Thyroid gland (tissue), 4 donors: Measurements from ENCODE around the gene CLEC4G.

Source experiments
- POLR2A ChIP-seq, 2 donors: fragments of 450-650 bp; IDR thresholded peaks; one replicate each; pipeline ENCODE4 v1.6.1; 2017; ENCODE audit warnings: antibody characterized with exemption in 2 of 2, mild to moderate bottlenecking in 2 of 2, moderate library complexity in 1 of 2
- TF ChIP-seq, protein P1 (sequence below), 6 experiments: fragments of 200-600 bp in 3 of 6; fragments of 450-650 bp in 3 of 6; sonication (generic) in 3 of 6; IDR thresholded peaks; one replicate each; pipeline ENCODE4 v1.5.1; 2016 to 2019; ENCODE audit warnings: antibody characterized with exemption in 6 of 6, mild to moderate bottlenecking in 2 of 6, inconsistent platforms in 1 of 6, moderate library complexity in 1 of 6

DNA sequence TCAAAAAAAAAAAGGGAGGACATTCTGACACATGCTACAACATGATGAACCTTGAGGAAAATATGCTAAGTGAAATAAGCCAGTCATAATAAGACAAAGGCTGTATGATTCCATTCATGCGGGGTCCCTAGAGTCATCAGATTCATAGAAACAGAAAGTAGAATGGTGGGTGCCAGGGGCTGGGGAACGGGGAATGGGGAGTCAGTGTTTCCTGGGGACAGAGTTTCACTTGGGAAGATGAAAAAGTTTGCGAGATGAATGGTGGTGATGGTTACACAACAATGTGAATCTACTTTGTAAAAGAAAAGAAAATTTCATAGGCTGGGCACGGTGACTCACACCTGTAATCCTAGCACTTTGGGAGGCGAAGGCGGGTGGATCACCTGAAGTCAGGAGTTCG, 6.1 kb upstream of the CLEC4G start:
- no peak for TF ChIP-seq POLR2A (IDR thresholded peaks at IDR 0.05)
- TF ChIP-seq, protein P1, sequence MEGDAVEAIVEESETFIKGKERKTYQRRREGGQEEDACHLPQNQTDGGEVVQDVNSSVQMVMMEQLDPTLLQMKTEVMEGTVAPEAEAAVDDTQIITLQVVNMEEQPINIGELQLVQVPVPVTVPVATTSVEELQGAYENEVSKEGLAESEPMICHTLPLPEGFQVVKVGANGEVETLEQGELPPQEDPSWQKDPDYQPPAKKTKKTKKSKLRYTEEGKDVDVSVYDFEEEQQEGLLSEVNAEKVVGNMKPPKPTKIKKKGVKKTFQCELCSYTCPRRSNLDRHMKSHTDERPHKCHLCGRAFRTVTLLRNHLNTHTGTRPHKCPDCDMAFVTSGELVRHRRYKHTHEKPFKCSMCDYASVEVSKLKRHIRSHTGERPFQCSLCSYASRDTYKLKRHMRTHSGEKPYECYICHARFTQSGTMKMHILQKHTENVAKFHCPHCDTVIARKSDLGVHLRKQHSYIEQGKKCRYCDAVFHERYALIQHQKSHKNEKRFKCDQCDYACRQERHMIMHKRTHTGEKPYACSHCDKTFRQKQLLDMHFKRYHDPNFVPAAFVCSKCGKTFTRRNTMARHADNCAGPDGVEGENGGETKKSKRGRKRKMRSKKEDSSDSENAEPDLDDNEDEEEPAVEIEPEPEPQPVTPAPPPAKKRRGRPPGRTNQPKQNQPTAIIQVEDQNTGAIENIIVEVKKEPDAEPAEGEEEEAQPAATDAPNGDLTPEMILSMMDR (IDR thresholded peaks at IDR 0.05) = no peak
